Gastrocnemius medialis (tissue), 4 donors: Measurements from ENCODE around the gene SLC7A6. TPM values are rescaled to one million over a fixed set of nuclear protein-coding genes. Genes with fewer than 3 reads are reported as not detected.

Experiments used
- ATAC-seq, 2 donors: fragments of 150-250 bp; one replicate each; pipeline ENCODE4 v1.9.1; 2016
- DNase-seq, 2 donors: peaks; one replicate each; pipeline ENCODE4 v3.0.0-alpha.2; 2019
- H3K27ac ChIP-seq, 4 donors: fragments of 200-600 bp; sonication (generic); 1 replicate in 1 of 4; 2 replicates in 3 of 4; pipeline ENCODE4 v1.5.1; 2016 to 2018; ENCODE audit warnings: mild to moderate bottlenecking in 2 of 4, moderate library complexity in 1 of 4
- H3K27me3 ChIP-seq, 3 donors: fragments of 200-600 bp; sonication (generic) in 2 of 3; 1 replicate in 1 of 3; 2 replicates in 2 of 3; pipeline versions ENCODE4 v1.5.1 to v1.6.0; 2016 to 2019; ENCODE audit warnings: mild to moderate bottlenecking in 1 of 3, moderate library complexity in 1 of 3
- H3K36me3 ChIP-seq, 2 donors: fragments of 200-600 bp; sonication (generic) in 1 of 2; one replicate each; pipeline ENCODE4 v1.5.1; 2017 to 2018
- H3K4me1 ChIP-seq, 2 donors: fragments of 200-600 bp; sonication (generic) in 1 of 2; one replicate each; pipeline ENCODE4 v1.5.1; 2016 to 2017; ENCODE audit warnings: mild to moderate bottlenecking in 2 of 2
- H3K4me3 ChIP-seq, 4 donors: fragments of 200-600 bp; sonication (generic) in 3 of 4; 1 replicate in 1 of 4; 2 replicates in 3 of 4; pipeline ENCODE4 v1.5.1; 2016 to 2019; ENCODE audit warnings: mild to moderate bottlenecking in 2 of 4
- H3K9me3 ChIP-seq, 3 donors: fragments of 200-600 bp; sonication (generic) in 2 of 3; 1 replicate in 1 of 3; 2 replicates in 2 of 3; pipeline ENCODE4 v1.5.1; 2016 to 2019
- CTCF ChIP-seq, 5 experiments: fragments of 450-650 bp in 3 of 5; fragments of 200-600 bp in 2 of 5; sonication (generic) in 2 of 5; IDR thresholded peaks in 4 of 5; conservative IDR thresholded peaks in 1 of 5; 1 replicate in 4 of 5; 2 replicates in 1 of 5; pipeline ENCODE4 v1.5.1; 2016 to 2019; ENCODE audit warnings: antibody characterized with exemption in 5 of 5, mild to moderate bottlenecking in 3 of 5, moderate library complexity in 3 of 5
- POLR2A ChIP-seq, 2 donors: fragments of 450-650 bp; IDR thresholded peaks; one replicate each; pipeline ENCODE4 v1.6.1; 2017; ENCODE audit warnings: antibody characterized with exemption in 2 of 2, mild to moderate bottlenecking in 2 of 2, moderate library complexity in 2 of 2
- in situ Hi-C, 4 donors: fragments of 200-750 bp; cut with MboI; loops; one replicate each; pipeline versions ENCODE4 v1.15.0 to v1.8.0; 2017; ENCODE audit warnings: low sequenced_read_pairs in 4 of 4
- intact Hi-C: fragments of 100-400 bp; cut with DNase I; formaldehyde crosslinking; loops from one replicate; pipeline ENCODE4 v1.15.1; 2023; ENCODE audit warnings: low total_unique reads
- total RNA-seq, 4 donors: library from RNA; depleted of rRNA; stranded (reverse); fragments of >200 nt; gene quantifications; one replicate each; pipeline versions ENCODE4 v1.1.0 to v1.2.3, GENCODE V29; 2016

Gene SLC7A6
- total RNA-seq, 4 donors from 2014 or later, result 97.3 to 205 (median 117) TPM

- Histone ChIP-seq H3K9me3 (no peaks in the 10 kb centered on the region), H3K36me3 (no peaks in the 10 kb centered on the region), H3K4me3 (no peak overlapping the region), H3K27me3 (no peaks in the 10 kb centered on the region), H3K4me1 (peaks cover 32 to 34% of the 10 kb centered on the region in 2 donors), H3K27ac (peak overlapping the region in 2 of 4 donors; percentile 68 to 85)
- in situ Hi-C loops (loop anchor here in 1 of 4 donors (25.0 kb wide), 1 partner anchor 418 kb away; the partner anchor contains the start of genes RANBP10 and TSNAXIP1), intact Hi-C loops (no loop called here)
- ATAC-seq, result no peak
- TF ChIP-seq POLR2A (IDR thresholded peaks at IDR 0.05) (no peak), CTCF (IDR thresholded peaks at IDR 0.05 in 4 of 5, conservative IDR thresholded peaks at IDR 0.05 in 1 of 5) (no peak)
- DNase-seq, result no peak
Measured at GRCh38 chr16:68230176-68230571, 34.2 kb upstream of the SLC7A6 start.

GRCh38 chr16:68230956-68231355, 33.4 kb upstream of the SLC7A6 start:
- H3K36me3 ChIP-seq, result no peaks in the 10 kb centered on the region
- peak overlapping the region in 1 of 4 donors; percentile 12 for H3K27ac ChIP-seq
- in situ Hi-C loops, result loop anchor here in 1 of 4 donors (25.0 kb wide), 1 partner anchor 419 kb away; the partner anchor contains the start of genes RANBP10 and TSNAXIP1
- no peaks in the 10 kb centered on the region for H3K9me3 ChIP-seq
- intact Hi-C loops, result no loop called here
- peaks cover 32% of the 10 kb centered on the region in 2 donors for H3K4me1 ChIP-seq
- TF ChIP-seq POLR2A (IDR thresholded peaks at IDR 0.05), result no peak
- no peak for TF ChIP-seq CTCF (IDR thresholded peaks at IDR 0.05 in 4 of 5, conservative IDR thresholded peaks at IDR 0.05 in 1 of 5)
- H3K27me3 ChIP-seq, result no peaks in the 10 kb centered on the region
- no peak for DNase-seq
- H3K4me3 ChIP-seq, result no peak overlapping the region
- ATAC-seq, result no peak

GRCh38 chr16:68231384-68232136, 32.8 kb upstream of the SLC7A6 start:
- Histone ChIP-seq H3K27ac (peak overlapping the region in 1 of 4 donors; percentile 10), H3K4me1 (peaks cover 29 to 30% of the 10 kb centered on the region in 2 donors), H3K27me3 (no peaks in the 10 kb centered on the region), H3K9me3 (no peaks in the 10 kb centered on the region), H3K36me3 (no peaks in the 10 kb centered on the region), H3K4me3 (no peak overlapping the region)
- intact Hi-C loops (no loop called here), in situ Hi-C loops (loop anchor here in 1 of 4 donors (25.0 kb wide), 1 partner anchor 419 kb away; the partner anchor contains the start of genes RANBP10 and TSNAXIP1)
- ATAC-seq, result no peak
- peak in 1 of 2 donors; percentile 18 for DNase-seq
- TF ChIP-seq CTCF (IDR thresholded peaks at IDR 0.05 in 4 of 5, conservative IDR thresholded peaks at IDR 0.05 in 1 of 5) (no peak), POLR2A (IDR thresholded peaks at IDR 0.05) (no peak)

GRCh38 chr16:68232335-68232734, 32.0 kb upstream of the SLC7A6 start:
- Histone ChIP-seq H3K27ac (peak overlapping the region in 3 of 4 donors; percentile 10 to 52 (median 13)), H3K36me3 (no peaks in the 10 kb centered on the region), H3K27me3 (no peaks in the 10 kb centered on the region), H3K9me3 (no peaks in the 10 kb centered on the region), H3K4me3 (no peak overlapping the region), H3K4me1 (peaks cover 25 to 31% of the 10 kb centered on the region in 2 donors)
- peak in 1 of 2 donors; percentile 20 for DNase-seq
- in situ Hi-C loops, result loop anchor here in 1 of 4 donors (25.0 kb wide), 1 partner anchor 420 kb away; the partner anchor contains the start of genes RANBP10 and TSNAXIP1
- intact Hi-C loops, result no loop called here
- ATAC-seq, result no peak
- no peak for TF ChIP-seq CTCF (IDR thresholded peaks at IDR 0.05 in 4 of 5, conservative IDR thresholded peaks at IDR 0.05 in 1 of 5)
- no peak for TF ChIP-seq POLR2A (IDR thresholded peaks at IDR 0.05)
